Fibroblast of lung (primary cell): ENCODE data around the gene LUZP2.

ENCODE experiments used
- CTCF ChIP-seq, 2 donors: IDR thresholded peaks in 1 of 2; conservative IDR thresholded peaks in 1 of 2; 1 replicate in 1 of 2; 2 replicates in 1 of 2; pipeline ENCODE4 v1.5.1; 2011 to 2012; ENCODE audit warnings: low read length in 2 of 2, control low read depth in 1 of 2, inconsistent platforms in 1 of 2, low read depth in 1 of 2, mild to moderate bottlenecking in 1 of 2
- EZH2 ChIP-seq: IDR thresholded peaks from 2 replicates; pipeline ENCODE4 v1.5.1; 2012; ENCODE audit warnings: low read length, control low read depth, mild to moderate bottlenecking; ENCODE audit errors: missing control alignments

- TF ChIP-seq EZH2 (no peak), CTCF (conservative IDR thresholded peaks at IDR 0.05 in 1 of 2, IDR thresholded peaks at IDR 0.05 in 1 of 2; ENCODE audit: low read depth in 1 of 2, low read length in 2 of 2) (no peak)
These were observed 121.0 kb downstream of the LUZP2 start for GRCh38 chr11:24617856-24618255.
